C4-2B (cell line): ENCODE results near the gene CCDC141.
"Not testable (repeated sequence)": the region's sequence is repeated elsewhere in the genome, so short reads cannot be mapped to it uniquely, and the experiment has no call there.

Experiments used
- H3K27ac ChIP-seq: fragments of 450-650 bp; 2 replicates; pipeline ENCODE4 v1.5.1; 2017
- ZFX ChIP-seq: fragments of 450-650 bp; IDR thresholded peaks from 2 replicates; pipeline ENCODE4 v1.6.1; 2017
- TF ChIP-seq, protein P1 (sequence below): fragments of 450-650 bp; conservative IDR thresholded peaks from 2 replicates; pipeline ENCODE4 v1.5.1; 2017; ENCODE audit warnings: mild to moderate bottlenecking

Gene CCDC141

DNA sequence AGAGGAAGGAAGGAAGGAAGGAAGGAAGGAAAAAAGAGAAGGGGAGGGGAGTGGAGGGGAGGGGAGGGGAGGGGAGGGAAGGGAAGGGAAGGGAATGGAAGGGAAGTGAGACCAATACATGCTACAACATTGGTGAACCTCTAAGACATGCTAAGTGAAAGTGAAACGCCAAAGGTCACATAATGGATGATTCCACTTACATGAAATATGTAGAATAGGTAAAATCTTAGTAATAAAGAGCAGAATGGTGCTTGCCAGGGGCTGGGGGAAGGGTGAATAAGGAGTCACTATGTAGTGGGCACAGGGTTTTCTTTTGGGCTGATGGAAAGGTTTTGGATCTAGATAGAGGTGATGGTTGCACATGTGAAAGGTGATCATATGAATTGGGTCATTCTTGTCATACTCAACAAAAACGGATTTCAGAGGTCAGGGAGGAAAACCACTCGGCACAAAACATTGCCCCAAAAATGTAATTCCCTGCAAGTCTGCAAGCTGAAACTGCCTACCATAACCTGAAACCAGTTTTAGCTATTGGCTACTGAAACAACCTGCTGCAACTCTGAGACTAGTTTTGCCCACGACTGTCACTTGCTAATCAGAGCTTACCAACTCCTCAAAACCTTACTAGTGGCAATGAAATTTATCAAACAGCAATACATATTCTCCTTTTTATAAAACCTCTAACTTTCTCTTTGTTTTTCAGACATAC is 59.2 kb downstream of the CCDC141 start:
- H3K27ac ChIP-seq: no peak overlapping the region
- TF ChIP-seq, protein P1, sequence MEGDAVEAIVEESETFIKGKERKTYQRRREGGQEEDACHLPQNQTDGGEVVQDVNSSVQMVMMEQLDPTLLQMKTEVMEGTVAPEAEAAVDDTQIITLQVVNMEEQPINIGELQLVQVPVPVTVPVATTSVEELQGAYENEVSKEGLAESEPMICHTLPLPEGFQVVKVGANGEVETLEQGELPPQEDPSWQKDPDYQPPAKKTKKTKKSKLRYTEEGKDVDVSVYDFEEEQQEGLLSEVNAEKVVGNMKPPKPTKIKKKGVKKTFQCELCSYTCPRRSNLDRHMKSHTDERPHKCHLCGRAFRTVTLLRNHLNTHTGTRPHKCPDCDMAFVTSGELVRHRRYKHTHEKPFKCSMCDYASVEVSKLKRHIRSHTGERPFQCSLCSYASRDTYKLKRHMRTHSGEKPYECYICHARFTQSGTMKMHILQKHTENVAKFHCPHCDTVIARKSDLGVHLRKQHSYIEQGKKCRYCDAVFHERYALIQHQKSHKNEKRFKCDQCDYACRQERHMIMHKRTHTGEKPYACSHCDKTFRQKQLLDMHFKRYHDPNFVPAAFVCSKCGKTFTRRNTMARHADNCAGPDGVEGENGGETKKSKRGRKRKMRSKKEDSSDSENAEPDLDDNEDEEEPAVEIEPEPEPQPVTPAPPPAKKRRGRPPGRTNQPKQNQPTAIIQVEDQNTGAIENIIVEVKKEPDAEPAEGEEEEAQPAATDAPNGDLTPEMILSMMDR: no peak
- no peak for TF ChIP-seq ZFX

DNA sequence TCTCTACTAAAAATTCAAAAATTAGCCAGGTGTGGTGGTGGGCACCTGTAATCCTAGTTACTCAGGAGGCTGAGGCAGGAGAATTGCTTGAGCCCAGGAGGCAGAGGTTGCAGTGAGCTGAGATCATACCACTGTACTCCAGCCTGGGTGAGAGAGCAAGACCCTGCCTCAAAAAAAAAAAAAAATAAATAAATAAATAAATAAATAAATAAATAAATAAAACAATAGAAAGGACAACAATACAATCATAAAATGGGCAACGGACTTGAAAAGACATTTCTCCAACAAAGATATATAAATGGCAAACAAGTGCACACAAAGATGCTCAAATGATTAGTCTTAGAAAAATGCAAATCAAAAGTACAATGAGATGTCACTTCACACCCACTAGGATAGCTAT is 60.5 kb downstream of the CCDC141 start:
- not testable (repeated sequence) for H3K27ac ChIP-seq

DNA sequence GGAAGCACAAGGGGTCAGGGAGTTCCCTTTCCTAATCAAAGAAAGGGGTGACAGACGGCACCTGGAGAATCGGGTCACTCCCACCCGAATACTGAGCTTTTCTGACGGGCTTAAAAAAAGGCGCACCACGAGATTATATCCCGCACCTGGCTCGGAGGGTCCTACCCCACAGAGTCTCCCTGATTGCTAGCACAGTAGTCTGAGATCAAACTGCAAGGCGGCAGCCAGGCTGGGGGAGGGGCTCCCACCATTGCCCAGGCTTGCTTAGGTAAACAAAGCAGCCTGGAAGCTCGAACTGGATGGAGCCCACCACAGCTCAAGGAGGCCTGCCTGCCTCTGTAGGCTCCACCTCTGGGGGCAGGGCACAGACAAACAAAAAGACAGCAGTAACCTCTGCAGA is 67.3 kb downstream of the CCDC141 start:
- H3K27ac ChIP-seq: not testable (repeated sequence)

DNA sequence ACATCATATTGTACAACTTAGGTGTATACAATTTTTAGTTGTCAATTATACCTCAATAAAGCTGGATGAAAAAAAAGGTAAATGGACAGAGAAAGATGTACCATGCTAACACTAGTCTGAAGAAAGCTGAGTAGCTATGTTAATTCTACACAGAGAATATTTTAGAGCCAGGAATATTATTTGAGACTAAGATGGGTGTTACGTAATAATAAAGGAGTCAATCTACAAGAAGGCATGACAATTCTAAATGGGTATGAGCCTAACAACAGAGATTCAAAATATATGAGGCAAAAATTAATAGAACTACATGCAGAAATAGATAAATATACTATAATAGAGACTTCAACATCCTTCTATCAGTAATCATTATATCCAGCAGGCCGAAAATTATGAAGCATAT is 69.1 kb downstream of the CCDC141 start:
- TF ChIP-seq, protein P1: no peak
- no peak overlapping the region for H3K27ac ChIP-seq

DNA sequence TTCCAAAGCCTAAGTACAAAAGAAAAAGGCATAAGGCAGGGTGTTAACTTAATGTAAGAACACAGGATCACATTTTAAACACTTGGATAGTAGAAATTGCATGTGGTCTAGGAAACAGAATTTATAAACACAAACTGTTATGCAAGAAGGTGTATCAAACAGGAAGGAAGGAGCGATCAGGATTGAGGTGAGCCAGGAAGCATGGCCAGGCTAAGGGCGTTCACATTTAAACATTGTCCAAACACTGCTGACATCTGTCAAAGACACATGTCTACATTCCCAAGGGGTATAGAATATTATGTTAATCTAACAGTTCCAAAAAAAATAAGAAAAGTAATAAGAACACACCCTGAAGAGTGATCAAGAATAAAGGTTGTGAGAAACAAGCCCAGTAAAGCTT is 71.3 kb downstream of the CCDC141 start:
- no peak overlapping the region for H3K27ac ChIP-seq
- no peak for TF ChIP-seq ZFX
- TF ChIP-seq, protein P1: no peak

DNA sequence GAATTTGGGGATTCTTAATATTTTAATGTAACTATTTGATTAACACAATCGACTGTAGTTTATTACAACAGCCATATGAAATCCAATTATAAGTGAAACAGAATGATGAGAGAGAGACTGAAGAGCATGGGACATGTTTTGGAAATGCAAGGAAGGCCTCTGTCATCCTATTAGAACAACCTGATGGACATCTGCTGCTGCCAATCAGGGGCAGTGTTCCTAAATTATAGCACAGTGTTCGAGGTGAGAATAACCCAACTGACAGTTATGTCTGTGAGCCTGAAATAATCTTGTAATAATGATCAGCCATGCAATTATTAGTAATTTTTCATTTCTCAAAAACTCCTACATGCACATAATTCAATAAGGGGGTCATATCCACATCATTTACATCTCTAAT is 73.6 kb downstream of the CCDC141 start:
- TF ChIP-seq, protein P1: no peak
- no peak for TF ChIP-seq ZFX
- H3K27ac ChIP-seq: no peak overlapping the region

DNA sequence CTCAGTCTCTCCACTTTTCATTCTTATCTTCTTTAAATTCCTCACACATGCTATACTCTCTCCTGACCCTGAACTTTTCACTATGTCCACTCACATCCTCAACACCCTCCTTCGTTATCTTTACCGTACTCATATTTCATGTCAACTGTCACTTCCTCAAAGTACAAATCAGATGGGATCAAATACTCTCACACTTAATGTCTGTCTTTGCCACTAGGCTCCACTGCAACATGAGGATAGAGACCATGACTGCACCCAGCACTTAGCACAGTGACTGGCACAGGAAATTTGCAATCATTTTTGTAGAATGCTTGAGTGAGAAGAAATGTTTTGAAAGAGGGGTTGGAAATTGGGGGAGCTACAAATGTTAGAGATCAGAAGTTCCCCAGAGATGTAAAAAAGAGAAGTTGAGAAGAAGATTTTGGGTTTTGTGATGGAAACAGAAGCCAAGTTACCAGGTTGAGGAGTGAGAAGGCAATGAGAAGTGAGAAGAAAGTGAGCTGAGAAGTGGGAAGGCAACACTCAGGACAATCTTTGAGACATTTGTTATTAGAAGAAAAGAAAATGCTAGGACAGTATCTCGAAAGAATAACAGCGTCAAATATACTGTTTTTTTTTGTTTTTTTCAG is 87.0 kb downstream of the CCDC141 start:
- TF ChIP-seq, protein P1: no peak
- TF ChIP-seq ZFX: no peak
- H3K27ac ChIP-seq: no peak overlapping the region

DNA sequence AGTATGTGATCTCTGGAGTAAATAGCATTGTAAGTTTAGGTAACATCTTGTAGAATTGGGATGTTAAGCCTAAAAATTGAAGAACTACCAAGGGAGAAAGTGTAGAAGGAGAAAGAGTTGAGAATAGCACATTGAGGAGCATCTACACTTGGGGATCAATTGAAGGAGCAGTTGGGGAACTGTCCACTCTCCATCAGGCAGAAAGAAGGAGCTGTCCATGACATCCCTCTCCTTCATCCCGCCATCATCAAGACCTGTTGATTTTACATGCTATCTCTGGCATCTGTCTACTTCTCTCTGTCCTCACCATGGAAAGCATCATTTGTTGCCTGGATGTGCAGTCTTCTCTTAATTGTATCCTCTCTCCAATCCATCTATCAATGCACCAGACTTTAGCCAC is 87.8 kb downstream of the CCDC141 start:
- H3K27ac ChIP-seq: no peak overlapping the region
- TF ChIP-seq, protein P1: no peak
- TF ChIP-seq ZFX: no peak
